Stimulated activated CD8-positive, alpha-beta memory T cell treated with anti-CD3 and anti-CD28 coated beads, Interleukin-12 subunit alpha, Interleukin-12 subunit beta, amount 100 ng/mL, for 4 hours (primary cell): ENCODE data around the gene ADH5.
"Not testable (repeated sequence)": the region's sequence is repeated elsewhere in the genome, so short reads cannot be mapped to it uniquely, and the experiment has no call there.

Source experiments
- DNase-seq: peaks from one replicate; pipeline ENCODE4 v3.0.0-alpha.2; 2020; ENCODE audit warnings: low read depth

Gene ADH5

GRCh38 chr4:99029852-99030251 lies 58.7 kb downstream of the ADH5 start:
- DNase-seq, result no peak

GRCh38 chr4:99029018-99029735 lies 59.4 kb downstream of the ADH5 start:
- DNase-seq, result no peak

GRCh38 chr4:99028187-99028586 lies 60.4 kb downstream of the ADH5 start:
- DNase-seq, result no peak

- DNase-seq, result no peak
These were observed 61.3 kb downstream of the ADH5 start for GRCh38 chr4:99027304-99027703.

- DNase-seq, result no peak
These were observed 63.1 kb downstream of the ADH5 start for GRCh38 chr4:99025506-99025905.

- no peak for DNase-seq
These were observed 63.9 kb downstream of the ADH5 start for GRCh38 chr4:99024481-99025275.

GRCh38 chr4:99023800-99024251 lies 64.8 kb downstream of the ADH5 start:
- not testable (repeated sequence) for DNase-seq

GRCh38 chr4:99022566-99022965 lies 66.0 kb downstream of the ADH5 start:
- DNase-seq, result no peak

GRCh38 chr4:99021386-99021785 lies 67.2 kb downstream of the ADH5 start:
- no peak for DNase-seq
